Measurements from ENCODE around the gene TTLL11.

DNA sequence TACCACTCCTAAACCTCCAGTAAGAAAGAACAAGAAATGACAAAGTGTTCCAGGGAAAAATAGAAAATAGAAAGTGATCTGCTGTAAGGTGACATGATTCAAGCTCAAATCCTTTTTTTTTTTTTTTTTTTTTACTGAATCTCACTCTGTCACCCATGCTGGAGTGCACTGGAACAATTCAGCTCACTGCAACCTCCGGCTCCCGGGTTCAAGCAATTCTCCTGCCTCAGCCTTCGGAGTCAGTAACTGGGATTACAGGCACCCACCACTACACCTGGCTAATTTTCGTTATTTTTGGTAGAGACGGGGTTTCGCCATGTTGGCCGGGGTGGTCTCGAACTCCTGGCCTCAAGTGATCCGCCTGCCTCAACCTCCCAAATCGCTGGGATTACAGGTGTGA is 35.9 kb downstream of the TTLL11 start:
- TF ChIP-seq, protein P1, sequence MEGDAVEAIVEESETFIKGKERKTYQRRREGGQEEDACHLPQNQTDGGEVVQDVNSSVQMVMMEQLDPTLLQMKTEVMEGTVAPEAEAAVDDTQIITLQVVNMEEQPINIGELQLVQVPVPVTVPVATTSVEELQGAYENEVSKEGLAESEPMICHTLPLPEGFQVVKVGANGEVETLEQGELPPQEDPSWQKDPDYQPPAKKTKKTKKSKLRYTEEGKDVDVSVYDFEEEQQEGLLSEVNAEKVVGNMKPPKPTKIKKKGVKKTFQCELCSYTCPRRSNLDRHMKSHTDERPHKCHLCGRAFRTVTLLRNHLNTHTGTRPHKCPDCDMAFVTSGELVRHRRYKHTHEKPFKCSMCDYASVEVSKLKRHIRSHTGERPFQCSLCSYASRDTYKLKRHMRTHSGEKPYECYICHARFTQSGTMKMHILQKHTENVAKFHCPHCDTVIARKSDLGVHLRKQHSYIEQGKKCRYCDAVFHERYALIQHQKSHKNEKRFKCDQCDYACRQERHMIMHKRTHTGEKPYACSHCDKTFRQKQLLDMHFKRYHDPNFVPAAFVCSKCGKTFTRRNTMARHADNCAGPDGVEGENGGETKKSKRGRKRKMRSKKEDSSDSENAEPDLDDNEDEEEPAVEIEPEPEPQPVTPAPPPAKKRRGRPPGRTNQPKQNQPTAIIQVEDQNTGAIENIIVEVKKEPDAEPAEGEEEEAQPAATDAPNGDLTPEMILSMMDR (IDR thresholded peaks at IDR 0.05): no peak
- no peak for TF ChIP-seq POLR2AphosphoS5 (IDR thresholded peaks at IDR 0.05)
- TF ChIP-seq POLR2A (IDR thresholded peaks at IDR 0.05): no peak

Measured in transverse colon (tissue), 4 donors.